Stimulated activated naive CD8-positive, alpha-beta T cell treated with anti-CD3 and anti-CD28 coated beads, Interleukin-15, amount 100 ng/mL, for 72 hours (primary cell): ENCODE measurements around the gene BGN.

Source experiments
- ATAC-seq: fragments of 150-1000 bp; cut with Tn5 transposase; 2 replicates; pipeline ENCODE4 v1.10.0; 2021; ENCODE audit warnings: mild to moderate bottlenecking, moderate library complexity
- DNase-seq, 2 donors: peaks; one replicate each; pipeline ENCODE4 v3.0.0; 2021 to 2022
- H3K27ac Mint-ChIP-seq, 2 donors: one replicate each; pipeline ENCODE4 v1.8.0; 2022; ENCODE audit warnings: mild to moderate bottlenecking in 2 of 2, mixed read lengths in 2 of 2, moderate library complexity in 2 of 2
- H3K27me3 Mint-ChIP-seq: one replicate; pipeline ENCODE4 v1.8.0; 2022; ENCODE audit warnings: mixed read lengths
- H3K4me1 Mint-ChIP-seq: one replicate; pipeline ENCODE4 v1.8.0; 2022; ENCODE audit warnings: mild to moderate bottlenecking, mixed read lengths
- H3K4me3 Mint-ChIP-seq, 2 donors: one replicate each; pipeline ENCODE4 v1.8.0; 2022; ENCODE audit warnings: mild to moderate bottlenecking in 2 of 2, mixed read lengths in 2 of 2, moderate library complexity in 1 of 2
- H3K9me3 Mint-ChIP-seq, 2 donors: one replicate each; pipeline ENCODE4 v1.8.0; 2022; ENCODE audit warnings: mixed read lengths in 2 of 2

Gene BGN

GRCh38 chrX:153539979-153540358 lies 45.2 kb downstream of the BGN start:
- no peak for ATAC-seq
- H3K9me3 Mint-ChIP-seq: no peaks in the 10 kb centered on the region
- no peak overlapping the region for H3K4me3 Mint-ChIP-seq
- H3K27me3 Mint-ChIP-seq: no peaks in the 10 kb centered on the region
- no peaks in the 10 kb centered on the region for H3K4me1 Mint-ChIP-seq
- no peak for DNase-seq
- H3K27ac Mint-ChIP-seq: no peak overlapping the region

DNA sequence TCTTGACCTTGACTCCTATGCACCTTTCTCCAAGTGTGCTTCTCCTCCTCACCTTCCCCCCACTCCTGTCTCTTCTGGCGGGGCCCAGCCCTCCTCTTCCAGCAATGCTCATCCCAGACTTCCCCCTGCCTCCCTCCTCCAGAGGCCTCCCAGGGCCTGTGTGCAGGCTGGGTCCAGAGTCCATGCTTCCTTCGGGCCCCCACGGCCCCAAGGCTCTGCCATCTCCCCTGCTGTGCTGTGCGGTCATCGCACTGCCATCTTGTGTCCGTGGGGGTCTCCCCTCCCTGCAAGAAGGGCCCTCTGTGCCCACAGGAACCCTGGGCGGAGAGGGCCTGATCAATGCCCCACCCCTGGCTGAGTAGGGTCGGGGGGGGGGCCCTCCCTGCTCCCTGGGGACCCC lies 49.9 kb downstream of the BGN start:
- Mint-ChIP-seq H3K4me3 (no peak overlapping the region), H3K4me1 (no peaks in the 10 kb centered on the region), H3K27ac (no peak overlapping the region), H3K27me3 (peaks cover 9% of the 10 kb centered on the region), H3K9me3 (no peaks in the 10 kb centered on the region)
- DNase-seq (no peak), ATAC-seq (no peak)

DNA sequence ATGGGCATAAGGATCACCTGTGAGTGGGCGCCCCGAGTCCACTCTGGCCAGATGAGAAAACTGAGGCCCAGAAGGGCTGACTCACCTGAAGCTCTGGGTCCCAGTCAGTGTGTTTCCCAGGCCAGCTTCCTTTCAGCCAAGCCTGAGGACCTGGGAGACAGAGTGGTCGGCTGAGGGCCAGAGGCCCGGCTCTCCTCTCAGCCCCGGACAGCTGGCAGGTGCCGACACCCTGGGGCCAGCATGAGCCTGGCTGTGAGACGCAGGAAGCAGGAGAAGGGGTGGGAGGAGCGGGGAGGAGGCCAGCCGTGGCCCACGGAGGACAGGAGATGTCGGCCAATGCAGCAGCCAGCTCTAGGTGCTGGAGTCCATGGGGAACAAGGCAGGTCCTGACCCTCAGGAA lies 51.6 kb downstream of the BGN start:
- no peaks in the 10 kb centered on the region for H3K4me1 Mint-ChIP-seq
- H3K27me3 Mint-ChIP-seq: peaks cover 9% of the 10 kb centered on the region
- H3K27ac Mint-ChIP-seq: no peak overlapping the region
- no peaks in the 10 kb centered on the region for H3K9me3 Mint-ChIP-seq
- DNase-seq (no peak), ATAC-seq (no peak)
- H3K4me3 Mint-ChIP-seq: no peak overlapping the region

DNA sequence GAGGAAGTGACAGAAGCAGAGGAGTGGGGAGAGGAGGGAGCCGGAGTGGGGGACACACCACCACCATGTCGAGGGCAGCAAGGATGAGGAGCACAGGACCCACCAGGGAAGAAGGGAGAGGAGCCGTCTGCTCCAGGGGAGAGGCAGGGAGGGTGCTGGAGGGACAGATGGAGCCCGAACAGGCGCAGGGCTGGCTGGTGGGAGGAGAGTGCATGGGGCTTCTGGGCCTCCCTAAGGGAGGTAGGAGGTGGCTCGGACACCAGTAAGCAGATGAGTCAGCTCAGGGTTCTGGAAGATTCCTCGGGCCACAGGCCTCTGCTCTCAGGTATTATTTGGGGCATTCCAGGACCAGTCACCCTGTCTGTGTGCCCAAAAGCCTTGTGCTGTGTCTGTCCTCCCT lies 52.4 kb downstream of the BGN start:
- ATAC-seq: no peak
- Mint-ChIP-seq H3K4me3 (no peak overlapping the region), H3K27ac (no peak overlapping the region), H3K9me3 (no peaks in the 10 kb centered on the region), H3K4me1 (no peaks in the 10 kb centered on the region), H3K27me3 (peaks cover 9% of the 10 kb centered on the region)
- DNase-seq: no peak

DNA sequence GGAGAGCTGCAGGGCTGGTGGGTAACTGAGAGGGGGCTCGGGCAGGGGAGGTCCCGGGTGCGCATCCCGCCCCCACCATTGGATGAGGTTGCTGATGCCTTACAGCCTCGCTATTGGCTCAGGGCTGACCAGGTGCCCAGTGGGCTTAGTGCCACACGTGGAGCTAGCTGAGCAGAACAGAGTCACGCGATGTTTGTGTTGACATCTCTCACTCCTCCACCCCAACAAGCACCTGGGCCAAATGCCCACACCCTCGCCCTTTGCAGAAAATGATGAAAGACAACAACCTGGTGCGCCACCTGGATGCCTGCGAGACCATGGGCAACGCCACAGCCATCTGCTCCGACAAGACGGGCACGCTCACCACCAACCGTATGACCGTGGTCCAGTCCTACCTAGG lies 54.5 kb downstream of the BGN start:
- Mint-ChIP-seq H3K9me3 (no peaks in the 10 kb centered on the region), H3K4me1 (no peaks in the 10 kb centered on the region), H3K27ac (no peak overlapping the region), H3K4me3 (no peak overlapping the region), H3K27me3 (peaks cover 9% of the 10 kb centered on the region)
- ATAC-seq: no peak
- no peak for DNase-seq

GRCh38 chrX:153549807-153550206 lies 55.0 kb downstream of the BGN start:
- Mint-ChIP-seq H3K27ac (no peak overlapping the region), H3K27me3 (peaks cover 9% of the 10 kb centered on the region), H3K4me3 (no peak overlapping the region), H3K9me3 (no peaks in the 10 kb centered on the region), H3K4me1 (no peaks in the 10 kb centered on the region)
- no peak for ATAC-seq
- no peak for DNase-seq

DNA sequence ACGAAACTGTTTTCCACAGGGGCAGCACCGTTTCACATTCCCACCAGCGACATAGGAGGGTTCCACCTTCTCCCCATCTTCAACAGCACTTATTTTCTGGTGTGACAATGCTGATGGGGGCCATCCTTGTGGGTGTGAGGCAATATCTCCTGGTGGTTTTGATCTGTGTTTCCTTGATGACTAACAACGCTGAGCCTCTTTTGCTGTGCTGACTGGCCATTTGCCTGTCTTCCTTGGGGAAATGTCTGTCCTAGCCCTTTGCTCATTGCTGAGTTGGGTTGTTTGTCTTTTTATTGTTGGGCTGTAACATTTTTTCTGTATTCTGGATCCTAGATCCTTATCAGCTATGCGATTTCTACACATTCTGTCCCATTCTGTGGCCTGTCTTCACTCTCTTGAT lies 56.4 kb downstream of the BGN start:
- ATAC-seq: no peak
- H3K27me3 Mint-ChIP-seq: peaks cover 9% of the 10 kb centered on the region
- no peak overlapping the region for H3K27ac Mint-ChIP-seq
- no peak overlapping the region for H3K4me3 Mint-ChIP-seq
- H3K4me1 Mint-ChIP-seq: no peaks in the 10 kb centered on the region
- H3K9me3 Mint-ChIP-seq: no peaks in the 10 kb centered on the region
- no peak for DNase-seq

GRCh38 chrX:153554519-153555167 lies 59.9 kb downstream of the BGN start:
- peak; percentile 75 for ATAC-seq
- Mint-ChIP-seq H3K27me3 (no peaks in the 10 kb centered on the region), H3K4me3 (no peak overlapping the region), H3K9me3 (no peaks in the 10 kb centered on the region), H3K4me1 (peaks cover 6% of the 10 kb centered on the region), H3K27ac (peak overlapping the region in 1 of 2 donors; percentile 71)
- peak; percentile 39 to 62 for DNase-seq

- peaks cover 12% of the 10 kb centered on the region for H3K4me1 Mint-ChIP-seq
- H3K9me3 Mint-ChIP-seq: no peaks in the 10 kb centered on the region
- no peak for DNase-seq
- no peak overlapping the region for H3K27ac Mint-ChIP-seq
- no peak for ATAC-seq
- no peak overlapping the region for H3K4me3 Mint-ChIP-seq
- no peaks in the 10 kb centered on the region for H3K27me3 Mint-ChIP-seq
Observed at GRCh38 chrX:153556767-153557166, 62.0 kb downstream of the BGN start.

- no peak overlapping the region for H3K27ac Mint-ChIP-seq
- H3K4me3 Mint-ChIP-seq: no peak overlapping the region
- H3K27me3 Mint-ChIP-seq: no peaks in the 10 kb centered on the region
- DNase-seq: no peak
- ATAC-seq: no peak
- H3K9me3 Mint-ChIP-seq: no peaks in the 10 kb centered on the region
- H3K4me1 Mint-ChIP-seq: peaks cover 12% of the 10 kb centered on the region
Observed at GRCh38 chrX:153557618-153558355, 63.0 kb downstream of the BGN start.
